Measurements from ENCODE around the gene NRP2. TPM values are rescaled to one million over a fixed set of nuclear protein-coding genes. Genes with fewer than 3 reads are reported as not detected.

Gene NRP2
- total RNA-seq, 2 donors from 2014 or later = 9.7 to 21.0 TPM

- Histone ChIP-seq H3K27ac (no peak overlapping the region), H3K4me1 (replicated peaks) (no peaks in the 10 kb centered on the region), H3K9me3 (no peaks in the 10 kb centered on the region), H3K4me3 (no peak overlapping the region), H3K27me3 (replicated peaks; ENCODE audit: insufficient read depth) (no peaks in the 10 kb centered on the region), H3K36me3 (no peaks in the 10 kb centered on the region)
- WGBS = 91% methylated on average over 3 of the region's 3 CpGs
- no peak for TF ChIP-seq POLR2AphosphoS5 (IDR thresholded peaks at IDR 0.05)
- DNase-seq (ENCODE audit: low spot score) = no peak
- intact Hi-C loops (cut with DNase I) = no loop called here
Measured at GRCh38 chr2:205662206-205662965, 19.9 kb upstream of the NRP2 start.

- H3K36me3 ChIP-seq = no peaks in the 10 kb centered on the region
- H3K27me3 ChIP-seq (replicated peaks; ENCODE audit: insufficient read depth) = no peaks in the 10 kb centered on the region
- TF ChIP-seq POLR2A (IDR thresholded peaks at IDR 0.05) = no peak
- peak; percentile 62 for TF ChIP-seq POLR2AphosphoS5 (IDR thresholded peaks at IDR 0.05)
- TF ChIP-seq CTCF (IDR thresholded peaks at IDR 0.05) = no peak
- H3K9me3 ChIP-seq = no peaks in the 10 kb centered on the region
- no peaks in the 10 kb centered on the region for H3K4me1 ChIP-seq (replicated peaks)
- no peak overlapping the region for H3K27ac ChIP-seq
- whole genome bisulfite sequencing = 65% methylated on average over 2 of the region's 2 CpGs
- intact Hi-C loops (cut with DNase I) = no loop called here
- DNase-seq (ENCODE audit: low spot score) = no peak
- H3K4me3 ChIP-seq = no peak overlapping the region
Measured at GRCh38 chr2:205665791-205666190, 16.5 kb upstream of the NRP2 start.

- Histone ChIP-seq H3K27ac (no peak overlapping the region), H3K9me3 (no peaks in the 10 kb centered on the region), H3K36me3 (no peaks in the 10 kb centered on the region), H3K27me3 (replicated peaks; ENCODE audit: insufficient read depth) (no peaks in the 10 kb centered on the region), H3K4me1 (replicated peaks) (no peaks in the 10 kb centered on the region), H3K4me3 (no peak overlapping the region)
- intact Hi-C loops (cut with DNase I) = loop anchor here (5.0 to 10.0 kb wide), 4 partner anchors 795 to 1555 kb away; no protein-coding TSS in a partner anchor
- WGBS = 75% methylated on average over 2 of the region's 2 CpGs
- DNase-seq (ENCODE audit: low spot score) = no peak
- TF ChIP-seq CTCF (IDR thresholded peaks at IDR 0.05) (no peak), POLR2AphosphoS5 (IDR thresholded peaks at IDR 0.05) (no peak), POLR2A (IDR thresholded peaks at IDR 0.05) (no peak)
Measured at GRCh38 chr2:205670292-205670691, 12.0 kb upstream of the NRP2 start.

- Histone ChIP-seq H3K4me3 (no peak overlapping the region), H3K9me3 (no peaks in the 10 kb centered on the region), H3K27me3 (replicated peaks; ENCODE audit: insufficient read depth) (no peaks in the 10 kb centered on the region), H3K36me3 (no peaks in the 10 kb centered on the region), H3K27ac (no peak overlapping the region), H3K4me1 (replicated peaks) (no peaks in the 10 kb centered on the region)
- intact Hi-C loops (cut with DNase I) = loop anchor here (5.0 to 10.0 kb wide), 4 partner anchors 799 to 1559 kb away; no protein-coding TSS in a partner anchor
- TF ChIP-seq POLR2A (IDR thresholded peaks at IDR 0.05) (no peak), POLR2AphosphoS5 (IDR thresholded peaks at IDR 0.05) (no peak), CTCF (IDR thresholded peaks at IDR 0.05) (no peak)
- WGBS = 90% methylated on average over 1 of the region's 1 CpG
- no peak for DNase-seq (ENCODE audit: low spot score)
Measured at GRCh38 chr2:205673312-205673711, 9.0 kb upstream of the NRP2 start.

GRCh38 chr2:205675861-205676516 lies 6.3 kb upstream of the NRP2 start:
- Histone ChIP-seq H3K4me1 (replicated peaks) (no peaks in the 10 kb centered on the region), H3K36me3 (no peaks in the 10 kb centered on the region), H3K9me3 (no peaks in the 10 kb centered on the region), H3K27me3 (replicated peaks; ENCODE audit: insufficient read depth) (no peaks in the 10 kb centered on the region), H3K4me3 (no peak overlapping the region), H3K27ac (no peak overlapping the region)
- intact Hi-C loops (cut with DNase I) = loop anchor here (2.0 to 10.0 kb wide), 5 partner anchors 801 to 1561 kb away; no protein-coding TSS in a partner anchor
- peak; percentile 56 for TF ChIP-seq POLR2AphosphoS5 (IDR thresholded peaks at IDR 0.05)
- TF ChIP-seq CTCF (IDR thresholded peaks at IDR 0.05) = peak; percentile 35 to 85 (median 70)
- TF ChIP-seq POLR2A (IDR thresholded peaks at IDR 0.05) = no peak
- DNase-seq (ENCODE audit: low spot score) = no peak
- 37% methylated on average over 7 of the region's 7 CpGs for WGBS

Measured in prostate gland (tissue), 2 donors.